Uterus (tissue), 4 donors: ENCODE measurements around the gene CAMK2A. TPM values are rescaled to one million over a fixed set of nuclear protein-coding genes. Genes with fewer than 3 reads are reported as not detected.

ENCODE experiments used
- DNase-seq, 2 donors: peaks; one replicate each; pipeline ENCODE4 v3.0.0-alpha.2; 2019 to 2020
- H3K27ac ChIP-seq, 2 donors: fragments of 200-600 bp; sonication (generic); 1 replicate in 1 of 2; 2 replicates in 1 of 2; pipeline ENCODE4 v1.5.1; 2016 to 2018
- H3K27me3 ChIP-seq, 2 donors: fragments of 200-600 bp; sonication (generic); one replicate each; pipeline ENCODE4 v1.5.1; 2018 to 2019; ENCODE audit warnings: control low read depth in 1 of 2
- H3K36me3 ChIP-seq, 2 donors: fragments of 200-600 bp; sonication (generic); one replicate each; pipeline ENCODE4 v1.5.1; 2019; ENCODE audit warnings: control low read depth in 1 of 2
- H3K4me1 ChIP-seq, 2 donors: fragments of 200-600 bp; sonication (generic); one replicate each; pipeline ENCODE4 v1.5.1; 2018 to 2019; ENCODE audit warnings: control low read depth in 1 of 2
- H3K4me3 ChIP-seq, 2 donors: fragments of 200-600 bp; sonication (generic); 1 replicate in 1 of 2; 2 replicates in 1 of 2; pipeline ENCODE4 v1.5.1; 2018 to 2019; ENCODE audit warnings: mild to moderate bottlenecking in 1 of 2
- H3K9me3 ChIP-seq, 2 donors: fragments of 200-600 bp; sonication (generic); one replicate each; pipeline ENCODE4 v1.5.1; 2019; ENCODE audit warnings: control low read depth in 1 of 2
- POLR2A ChIP-seq, 2 donors: fragments of 450-650 bp; IDR thresholded peaks; one replicate each; pipeline ENCODE4 v1.6.1; 2016; ENCODE audit warnings: antibody characterized with exemption in 2 of 2, mild to moderate bottlenecking in 1 of 2, moderate library complexity in 1 of 2
- intact Hi-C: fragments of 100-400 bp; cut with DNase I; formaldehyde crosslinking; loops from one replicate; pipeline ENCODE4 v1.15.1; 2023; ENCODE audit warnings: low total_unique reads
- total RNA-seq, 4 donors: library from RNA; depleted of rRNA in 3 of 4; stranded (reverse); fragments of >200 nt in 3 of 4; gene quantifications; one replicate each; pipeline versions ENCODE4 v1.1.0 to v1.2.4, GENCODE V29; 2014 to 2023
- TF ChIP-seq, protein P1 (sequence below), 4 experiments: fragments of 200-600 bp in 2 of 4; fragments of 450-650 bp in 2 of 4; sonication (generic) in 2 of 4; IDR thresholded peaks; one replicate each; pipeline ENCODE4 v1.5.1; 2016 to 2019; ENCODE audit warnings: antibody characterized with exemption in 4 of 4, mild to moderate bottlenecking in 2 of 4, moderate library complexity in 1 of 4
- donor health status: DM: yes; HTN: yes; CAD: no.

CAMK2A gene
- total RNA-seq, 4 donors from 2014 or later = under 0.01 to 23.7 (median 4.3) TPM

DNA sequence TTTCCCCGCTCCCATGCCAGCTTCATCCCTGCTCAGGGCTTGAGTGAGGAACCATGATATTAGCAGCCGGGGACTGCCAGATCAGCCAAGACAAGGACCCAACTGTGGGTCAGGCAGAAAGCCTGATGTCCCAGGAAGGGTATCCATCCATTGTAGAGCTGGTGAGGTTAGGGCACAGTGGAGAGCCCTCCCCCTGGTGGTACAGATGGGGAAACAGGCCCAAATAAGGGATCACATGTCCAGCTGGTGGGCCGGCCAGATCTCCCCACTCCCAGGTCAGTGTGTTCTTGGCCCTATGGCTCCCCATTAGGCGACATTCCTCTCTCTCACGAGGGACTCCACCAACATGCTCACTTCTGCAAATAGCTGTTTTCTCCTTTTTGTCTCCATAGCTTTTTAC is 114.0 kb downstream of the CAMK2A start:
- intact Hi-C loops = no loop called here
- Histone ChIP-seq H3K9me3 (no peaks in the 10 kb centered on the region), H3K27ac (no peak overlapping the region), H3K27me3 (no peaks in the 10 kb centered on the region), H3K4me1 (peaks cover 0 to 4% of the 10 kb centered on the region in 2 donors), H3K36me3 (no peaks in the 10 kb centered on the region), H3K4me3 (no peak overlapping the region)
- DNase-seq = no peak
- no peak for TF ChIP-seq POLR2A (IDR thresholded peaks at IDR 0.05)
- TF ChIP-seq, protein P1, sequence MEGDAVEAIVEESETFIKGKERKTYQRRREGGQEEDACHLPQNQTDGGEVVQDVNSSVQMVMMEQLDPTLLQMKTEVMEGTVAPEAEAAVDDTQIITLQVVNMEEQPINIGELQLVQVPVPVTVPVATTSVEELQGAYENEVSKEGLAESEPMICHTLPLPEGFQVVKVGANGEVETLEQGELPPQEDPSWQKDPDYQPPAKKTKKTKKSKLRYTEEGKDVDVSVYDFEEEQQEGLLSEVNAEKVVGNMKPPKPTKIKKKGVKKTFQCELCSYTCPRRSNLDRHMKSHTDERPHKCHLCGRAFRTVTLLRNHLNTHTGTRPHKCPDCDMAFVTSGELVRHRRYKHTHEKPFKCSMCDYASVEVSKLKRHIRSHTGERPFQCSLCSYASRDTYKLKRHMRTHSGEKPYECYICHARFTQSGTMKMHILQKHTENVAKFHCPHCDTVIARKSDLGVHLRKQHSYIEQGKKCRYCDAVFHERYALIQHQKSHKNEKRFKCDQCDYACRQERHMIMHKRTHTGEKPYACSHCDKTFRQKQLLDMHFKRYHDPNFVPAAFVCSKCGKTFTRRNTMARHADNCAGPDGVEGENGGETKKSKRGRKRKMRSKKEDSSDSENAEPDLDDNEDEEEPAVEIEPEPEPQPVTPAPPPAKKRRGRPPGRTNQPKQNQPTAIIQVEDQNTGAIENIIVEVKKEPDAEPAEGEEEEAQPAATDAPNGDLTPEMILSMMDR (IDR thresholded peaks at IDR 0.05) = peak; percentile 32 to 50 (median 34)

DNA sequence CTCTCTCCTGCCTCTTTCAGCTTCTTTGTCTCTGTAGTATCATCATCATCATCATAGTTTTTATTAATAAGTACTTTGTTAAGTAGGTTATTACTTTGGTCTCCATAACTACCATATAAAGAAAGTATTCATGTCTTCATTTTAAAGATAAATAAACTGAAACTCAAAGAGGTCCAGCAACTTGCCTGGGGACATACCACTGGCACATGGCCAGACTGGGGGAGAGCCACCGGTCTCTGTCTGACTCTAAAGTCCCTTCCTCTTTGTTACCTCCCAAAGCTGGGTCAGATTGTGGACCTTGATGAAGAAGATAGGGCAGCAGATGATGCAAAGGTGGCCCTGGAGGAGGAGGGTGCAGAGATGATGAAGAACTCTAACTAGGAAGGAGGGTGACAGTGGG is 114.5 kb downstream of the CAMK2A start:
- Histone ChIP-seq H3K27ac (no peak overlapping the region), H3K9me3 (no peaks in the 10 kb centered on the region), H3K4me1 (peaks cover 0 to 4% of the 10 kb centered on the region in 2 donors), H3K27me3 (no peaks in the 10 kb centered on the region), H3K36me3 (no peaks in the 10 kb centered on the region), H3K4me3 (no peak overlapping the region)
- intact Hi-C loops = no loop called here
- DNase-seq = no peak
- TF ChIP-seq POLR2A (IDR thresholded peaks at IDR 0.05) = no peak
- TF ChIP-seq, protein P1 (IDR thresholded peaks at IDR 0.05) = no peak

DNA sequence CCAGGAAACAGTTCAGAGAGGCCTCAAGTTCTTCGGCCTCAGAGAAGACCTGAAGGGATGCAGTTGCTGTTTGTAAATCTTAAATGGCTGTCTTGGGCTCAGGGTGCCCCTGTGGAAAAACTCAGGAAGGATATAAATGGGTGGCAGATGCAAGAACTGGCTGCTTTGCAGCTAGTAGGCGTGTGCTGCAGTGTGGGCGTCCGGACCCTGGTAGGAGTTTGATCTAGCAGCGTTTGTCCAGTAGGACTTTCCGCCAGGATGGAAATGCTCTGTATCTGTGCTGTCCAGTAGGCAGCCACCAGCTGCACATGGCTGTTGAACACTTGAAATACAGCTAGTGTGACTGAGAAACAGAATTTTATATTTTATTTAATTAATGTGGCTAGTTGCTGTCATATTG is 115.3 kb downstream of the CAMK2A start:
- TF ChIP-seq POLR2A (IDR thresholded peaks at IDR 0.05) = no peak
- TF ChIP-seq, protein P1 (IDR thresholded peaks at IDR 0.05) = no peak
- Histone ChIP-seq H3K4me3 (no peak overlapping the region), H3K4me1 (peaks cover 0 to 4% of the 10 kb centered on the region in 2 donors), H3K9me3 (no peaks in the 10 kb centered on the region), H3K27ac (no peak overlapping the region), H3K27me3 (no peaks in the 10 kb centered on the region), H3K36me3 (no peaks in the 10 kb centered on the region)
- intact Hi-C loops = no loop called here
- no peak for DNase-seq

DNA sequence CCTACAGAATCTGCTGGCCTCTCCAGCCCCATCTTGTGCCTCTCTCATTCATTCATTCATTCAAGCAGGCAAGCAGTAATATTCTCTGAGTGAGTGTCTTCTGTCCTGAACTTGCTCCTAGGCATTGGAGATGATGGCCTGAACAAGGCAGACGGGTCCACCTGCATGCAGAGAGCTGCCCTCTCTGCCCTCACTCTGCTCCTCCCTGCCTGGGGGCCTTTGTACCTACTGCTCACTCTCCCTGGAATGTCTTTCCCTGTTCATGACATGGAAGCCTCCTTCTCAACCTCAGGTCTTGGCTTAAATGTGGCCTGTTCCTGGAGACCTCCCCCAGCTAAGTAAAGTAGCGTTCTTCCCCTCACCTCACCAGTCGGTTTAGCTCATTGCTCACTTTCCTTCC is 116.4 kb downstream of the CAMK2A start:
- Histone ChIP-seq H3K27ac (no peak overlapping the region), H3K36me3 (no peaks in the 10 kb centered on the region), H3K27me3 (no peaks in the 10 kb centered on the region), H3K4me3 (no peak overlapping the region), H3K4me1 (peaks cover 0 to 4% of the 10 kb centered on the region in 2 donors), H3K9me3 (no peaks in the 10 kb centered on the region)
- DNase-seq = no peak
- TF ChIP-seq, protein P1 (IDR thresholded peaks at IDR 0.05) = no peak
- no peak for TF ChIP-seq POLR2A (IDR thresholded peaks at IDR 0.05)
- intact Hi-C loops = no loop called here

DNA sequence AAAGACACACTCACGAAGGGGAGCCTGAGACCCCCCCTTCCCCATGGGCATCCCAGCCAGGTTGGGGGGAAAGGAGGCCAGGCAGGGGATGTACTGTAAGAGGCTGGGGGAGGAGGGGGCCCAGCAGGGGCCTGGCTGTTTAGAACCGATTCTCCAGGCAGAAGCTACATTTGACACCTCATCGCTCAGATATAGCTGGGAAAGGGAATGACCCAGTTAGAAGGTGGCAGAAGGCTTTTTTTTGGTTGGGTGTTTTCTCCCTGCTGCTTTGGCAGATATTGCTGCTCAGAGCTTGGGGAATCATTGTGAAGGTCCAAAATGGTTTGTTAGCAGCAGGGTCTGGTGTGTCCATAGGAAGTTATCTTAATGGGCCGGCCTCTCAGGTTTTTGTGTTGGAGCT is 117.0 kb downstream of the CAMK2A start:
- Histone ChIP-seq H3K27ac (no peak overlapping the region), H3K36me3 (no peaks in the 10 kb centered on the region), H3K4me3 (no peak overlapping the region), H3K4me1 (peaks cover 0 to 4% of the 10 kb centered on the region in 2 donors), H3K27me3 (no peaks in the 10 kb centered on the region), H3K9me3 (no peaks in the 10 kb centered on the region)
- intact Hi-C loops = no loop called here
- TF ChIP-seq POLR2A (IDR thresholded peaks at IDR 0.05) = no peak
- TF ChIP-seq, protein P1 (IDR thresholded peaks at IDR 0.05) = no peak
- no peak for DNase-seq
